Tibial nerve (tissue), 4 donors: ENCODE data around the gene ADIPOR2.

Source experiments
- EP300 ChIP-seq, 2 donors: sonication (generic); formaldehyde crosslinking; IDR thresholded peaks; one replicate each; pipeline ENCODE4 v1.6.1; 2017; ENCODE audit warnings: antibody characterized with exemption in 2 of 2, mild to moderate bottlenecking in 1 of 2
- POLR2A ChIP-seq, 2 donors: fragments of 450-650 bp; IDR thresholded peaks; one replicate each; pipeline ENCODE4 v1.6.1; 2017; ENCODE audit warnings: antibody characterized with exemption in 2 of 2, mild to moderate bottlenecking in 2 of 2, moderate library complexity in 2 of 2
- TF ChIP-seq, protein P1 (sequence below), 5 experiments: fragments of 200-600 bp in 3 of 5; fragments of 450-650 bp in 2 of 5; sonication (generic) in 3 of 5; IDR thresholded peaks; one replicate each; pipeline ENCODE4 v1.5.1; 2016 to 2019; ENCODE audit warnings: antibody characterized with exemption in 5 of 5, mild to moderate bottlenecking in 3 of 5, moderate library complexity in 2 of 5

DNA sequence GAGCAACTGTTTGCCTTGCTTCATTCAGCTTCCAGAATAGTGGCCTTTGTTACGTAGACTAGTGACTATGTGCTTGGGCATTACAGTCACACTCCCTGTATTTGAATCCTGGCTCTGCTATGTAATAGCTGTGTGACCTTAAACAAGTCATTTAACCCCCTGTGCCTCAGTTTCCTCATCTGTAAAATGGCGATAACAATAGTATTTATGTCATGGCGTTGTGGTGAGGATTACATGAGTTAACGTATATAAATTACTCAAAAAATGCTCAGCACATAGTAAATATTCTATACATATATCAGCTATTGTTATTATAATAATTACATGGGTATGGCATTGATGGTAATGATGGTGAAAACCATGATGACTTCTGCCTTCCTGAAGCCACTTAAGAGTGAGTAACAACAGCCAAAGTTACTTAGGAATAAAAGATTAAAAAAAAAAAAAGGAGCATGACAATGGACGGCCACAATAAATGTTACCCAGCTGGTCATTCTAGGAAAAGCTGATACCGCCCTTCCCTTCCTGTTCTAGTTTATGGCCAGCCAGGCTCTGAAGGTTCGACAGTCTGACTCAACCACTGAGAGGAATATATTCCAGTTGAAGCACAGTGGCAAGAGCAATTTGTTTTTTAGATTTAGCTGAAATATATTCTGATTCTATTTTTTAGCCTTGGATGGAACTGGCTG is 9.9 kb upstream of the ADIPOR2 start:
- TF ChIP-seq, protein P1, sequence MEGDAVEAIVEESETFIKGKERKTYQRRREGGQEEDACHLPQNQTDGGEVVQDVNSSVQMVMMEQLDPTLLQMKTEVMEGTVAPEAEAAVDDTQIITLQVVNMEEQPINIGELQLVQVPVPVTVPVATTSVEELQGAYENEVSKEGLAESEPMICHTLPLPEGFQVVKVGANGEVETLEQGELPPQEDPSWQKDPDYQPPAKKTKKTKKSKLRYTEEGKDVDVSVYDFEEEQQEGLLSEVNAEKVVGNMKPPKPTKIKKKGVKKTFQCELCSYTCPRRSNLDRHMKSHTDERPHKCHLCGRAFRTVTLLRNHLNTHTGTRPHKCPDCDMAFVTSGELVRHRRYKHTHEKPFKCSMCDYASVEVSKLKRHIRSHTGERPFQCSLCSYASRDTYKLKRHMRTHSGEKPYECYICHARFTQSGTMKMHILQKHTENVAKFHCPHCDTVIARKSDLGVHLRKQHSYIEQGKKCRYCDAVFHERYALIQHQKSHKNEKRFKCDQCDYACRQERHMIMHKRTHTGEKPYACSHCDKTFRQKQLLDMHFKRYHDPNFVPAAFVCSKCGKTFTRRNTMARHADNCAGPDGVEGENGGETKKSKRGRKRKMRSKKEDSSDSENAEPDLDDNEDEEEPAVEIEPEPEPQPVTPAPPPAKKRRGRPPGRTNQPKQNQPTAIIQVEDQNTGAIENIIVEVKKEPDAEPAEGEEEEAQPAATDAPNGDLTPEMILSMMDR (IDR thresholded peaks at IDR 0.05): no peak
- peak in 1 of 2 donors; percentile 41 for TF ChIP-seq EP300 (IDR thresholded peaks at IDR 0.05)
- no peak for TF ChIP-seq POLR2A (IDR thresholded peaks at IDR 0.05)
